ENCODE results near the gene RRAS2.

GRCh38 chr11:14304601-14305000, 54.4 kb downstream of the RRAS2 start:
- no peak for TF ChIP-seq CTCF (IDR thresholded peaks at IDR 0.05; ENCODE audit: borderline replicate concordance, extremely low read depth, low read length, poor library complexity, severe bottlenecking)
- TF ChIP-seq EZH2 (IDR thresholded peaks at IDR 0.05; ENCODE audit: borderline replicate concordance, low read depth, low read length, severe bottlenecking): no peak

Measured in DND-41 (cell line).